SK-N-SH (cell line): Measurements from ENCODE around the gene MPZL1. TPM values are rescaled to one million over a fixed set of nuclear protein-coding genes. Genes with fewer than 3 reads are reported as not detected.

Experiments
- CTCF ChIA-PET: fragments of 300-600, 350-600 bp; formaldehyde crosslinking; extraction: SDS; loops from one replicate; lab custom pipeline; 2021; lab: Yijun Ruan, JAX
- POLR2A ChIA-PET: fragments of 350-600 bp; sonication (Branson Sonifier 250); formaldehyde crosslinking; extraction: SDS; loops from one replicate; lab custom pipeline; 2020; ENCODE audit warnings: antibody characterized with exemption, inconsistent platforms; lab: Yijun Ruan, JAX
- DNase-seq: peaks from one replicate; pipeline ENCODE4 v3.0.0; 2012
- H2AFZ ChIP-seq: fragments of 200-600 bp; sonication (generic); 2 replicates; pipeline ENCODE4 v1.8.1; 2016; ENCODE audit warnings: antibody characterized with exemption, mild to moderate bottlenecking, low read depth
- H3F3A ChIP-seq: fragments of 200-600 bp; sonication (generic); replicated peaks from 2 replicates; pipeline ENCODE3; 2016; ENCODE audit warnings: antibody characterized with exemption, mild to moderate bottlenecking; ENCODE audit not compliant: insufficient read depth
- H3K27ac ChIP-seq, 2 experiments: fragments of 200-500 bp in 1 of 2; fragments of 200-600 bp in 1 of 2; sonication (Bioruptor generic) in 1 of 2; sonication (generic), shearing (Covaris generic) in 1 of 2; 2 replicates each; pipeline versions ENCODE4 v1.5.1 to v1.6.1; 2014 to 2016; ENCODE audit warnings: low read depth in 2 of 2, inconsistent platforms in 1 of 2, low read length in 1 of 2, mild to moderate bottlenecking in 1 of 2, mixed read lengths in 1 of 2
- H3K27me3 ChIP-seq: fragments of 200-600 bp; sonication (generic), shearing (Covaris generic); 2 replicates; pipeline ENCODE4 v1.6.1; 2016; ENCODE audit warnings: mixed run types; ENCODE audit not compliant: insufficient read depth
- H3K36me3 ChIP-seq, 2 experiments: fragments of 200-500 bp in 1 of 2; fragments of 200-600 bp in 1 of 2; sonication (Bioruptor generic) in 1 of 2; sonication (generic) in 1 of 2; replicated peaks in 1 of 2; 2 replicates each; pipeline versions ENCODE3 to v1.5.1; 2014 to 2016; ENCODE audit warnings: low read length in 1 of 2, mild to moderate bottlenecking in 1 of 2; ENCODE audit not compliant: insufficient read depth in 2 of 2, control insufficient read depth in 1 of 2
- H3K4me1 ChIP-seq, 2 experiments: fragments of 200-500 bp in 1 of 2; fragments of 200-600 bp in 1 of 2; sonication (Bioruptor generic) in 1 of 2; sonication (generic), shearing (Covaris generic) in 1 of 2; 2 replicates each; pipeline versions ENCODE4 v1.5.1 to v1.6.1; 2014 to 2016; ENCODE audit warnings: low read depth in 1 of 2, low read length in 1 of 2, mixed run types in 1 of 2; ENCODE audit not compliant: insufficient read depth in 2 of 2, control insufficient read depth in 1 of 2
- H3K4me2 ChIP-seq: fragments of 200-600 bp; sonication (generic), shearing (Covaris generic); 2 replicates; pipeline ENCODE4 v1.6.1; 2017; ENCODE audit warnings: mixed run types
- H3K4me3 ChIP-seq, 2 experiments: fragments of 200-500 bp in 1 of 2; fragments of 200-600 bp in 1 of 2; sonication (Bioruptor generic) in 1 of 2; sonication (generic), shearing (Covaris generic) in 1 of 2; 2 replicates each; pipeline versions ENCODE4 v1.5.1 to v1.8.1; 2014 to 2016; ENCODE audit warnings: low read depth in 2 of 2, inconsistent platforms in 1 of 2, low read length in 1 of 2, mild to moderate bottlenecking in 1 of 2, mixed read lengths in 1 of 2, moderate library complexity in 1 of 2
- H3K79me2 ChIP-seq: fragments of 200-600 bp; sonication (generic); 2 replicates; pipeline ENCODE4 v1.8.1; 2017; ENCODE audit warnings: mild to moderate bottlenecking; ENCODE audit not compliant: insufficient read depth
- H3K9ac ChIP-seq: fragments of 200-600 bp; sonication (generic); 2 replicates; pipeline ENCODE4 v1.6.1; 2017; ENCODE audit warnings: mixed run types
- H3K9me2 ChIP-seq: fragments of 200-600 bp; sonication (generic); 2 replicates; pipeline ENCODE4 v1.6.1; 2017; ENCODE audit warnings: mixed run types
- H3K9me3 ChIP-seq: fragments of 200-600 bp; sonication (generic); 2 replicates; pipeline ENCODE4 v1.6.1; 2017; ENCODE audit warnings: mixed run types, mild to moderate bottlenecking, moderate library complexity
- H4K20me1 ChIP-seq: fragments of 200-600 bp; sonication (generic); 2 replicates; pipeline ENCODE4 v1.6.1; 2017; ENCODE audit warnings: mild to moderate bottlenecking, mixed run types; ENCODE audit not compliant: insufficient read depth
- CTCF ChIP-seq: fragments of 200-600 bp; sonication (generic); IDR thresholded peaks from 2 replicates; pipeline ENCODE4 v1.6.1; 2017; ENCODE audit warnings: antibody characterized with exemption, mild to moderate bottlenecking, moderate library complexity
- FOSL2 ChIP-seq: IDR thresholded peaks from 2 replicates; pipeline ENCODE4 v1.4.0; 2012; ENCODE audit warnings: low read depth, mild to moderate bottlenecking, moderate library complexity, borderline replicate concordance
- FOXJ3 ChIP-seq: sonication (generic); formaldehyde crosslinking; IDR thresholded peaks from 2 replicates; pipeline ENCODE4 v1.5.1; 2020; ENCODE audit warnings: mild to moderate bottlenecking, missing genetic modification reagents
- FOXM1 ChIP-seq: IDR thresholded peaks from 2 replicates; pipeline ENCODE4 v1.4.0; 2012; ENCODE audit warnings: low read depth, mild to moderate bottlenecking
- IRF3 ChIP-seq: fragments of 150-350 bp; IDR thresholded peaks from 2 replicates; pipeline ENCODE4 v1.6.1; 2016; ENCODE audit warnings: mild to moderate bottlenecking, low read depth, low read length
- MAX ChIP-seq: IDR thresholded peaks from 2 replicates; pipeline ENCODE4 v1.4.0; 2012; ENCODE audit warnings: low read depth
- MEF2A ChIP-seq: IDR thresholded peaks from 2 replicates; pipeline ENCODE4 v1.4.0; 2012; ENCODE audit warnings: low read depth, borderline replicate concordance
- NFIC ChIP-seq: IDR thresholded peaks from 2 replicates; pipeline ENCODE4 v1.4.0; 2012; ENCODE audit warnings: borderline replicate concordance
- PBX3 ChIP-seq: IDR thresholded peaks from 2 replicates; pipeline ENCODE4; 2012
- SIN3A ChIP-seq: IDR thresholded peaks from 2 replicates; pipeline ENCODE4 v1.6.1; 2012; ENCODE audit warnings: low read depth, mild to moderate bottlenecking, low read length, moderate library complexity, borderline replicate concordance
- SMC3 ChIP-seq: IDR thresholded peaks from 2 replicates; pipeline ENCODE4 v1.6.1; 2012; ENCODE audit warnings: low read depth, low read length, improper control_type of control experiment
- TEAD4 ChIP-seq: IDR thresholded peaks from 2 replicates; pipeline ENCODE4 v1.4.0; 2012; ENCODE audit warnings: mild to moderate bottlenecking, borderline replicate concordance; ENCODE audit not compliant: insufficient read depth
- USF1 ChIP-seq: IDR thresholded peaks from 2 replicates; pipeline ENCODE4 v1.4.0; 2012; ENCODE audit warnings: low read depth, borderline replicate concordance
- USF2 ChIP-seq: fragments of 150-350 bp; IDR thresholded peaks from 2 replicates; pipeline ENCODE4 v1.6.1; 2017; ENCODE audit warnings: antibody characterized with exemption, low read length, low read depth, borderline replicate concordance
- ZBTB33 ChIP-seq: IDR thresholded peaks from 2 replicates; pipeline ENCODE4 v1.4.0; 2012; ENCODE audit warnings: low read depth, borderline replicate concordance
- WGBS: methylation state at CpG from one replicate; pipeline ENCODE4 v1.1.6; 2017; ENCODE audit warnings: low lambda C conversion rate; 5-methylcytosine and 5-hydroxymethylcytosine counted together
- polyA plus RNA-seq, 3 experiments: library from polyadenylated mRNA; depleted of rRNA; stranded (reverse); fragments of >200 nt; gene quantifications; 2 replicates each; pipeline ENCODE4 v1.2.3, GENCODE V29; 2012

MPZL1 gene
- polyA plus RNA-seq, 1 of the 3 experiments (the other 2 are of a cell fraction) = 27.3 TPM

- H3K27ac ChIP-seq = no peak overlapping the region
- no peak overlapping the region for H2AFZ ChIP-seq
- no peaks in the 10 kb centered on the region for H3K27me3 ChIP-seq
- WGBS = 97% methylated on average over 2 of the region's 2 CpGs
- TF ChIP-seq FOXM1 (no peak), USF1 (no peak), FOXJ3 (CRISPR knock-in tag) (no peak), IRF3 (no peak), CTCF (no peak)
- TF ChIP-seq, all 33 proteins: peak for 0
- POLR2A ChIA-PET = no interaction called here
- no peaks in the 10 kb centered on the region for H3K4me1 ChIP-seq
- peaks cover 36 to 62% of the 10 kb centered on the region in 2 experiments for H3K36me3 ChIP-seq
- no peak overlapping the region for H3K9ac ChIP-seq
- H3K9me2 ChIP-seq = no peaks in the 10 kb centered on the region
- no peaks in the 10 kb centered on the region for H3K79me2 ChIP-seq
- H3K9me3 ChIP-seq = 0 out of 2 replicates have a peak, but pooled peaks cover 7% of the 10 kb centered on the region
- H3K4me3 ChIP-seq = no peak overlapping the region
- no peaks in the 10 kb centered on the region for H4K20me1 ChIP-seq
- no peak overlapping the region for H3K4me2 ChIP-seq
- H3F3A ChIP-seq = peaks cover 5% of the 10 kb centered on the region
- no peak for DNase-seq
- CTCF ChIA-PET = interaction anchor here (0.8 to 1.4 kb wide), 2 partner anchors 8 to 10 kb away, joined by 3 read pairs; no protein-coding TSS in a partner anchor
These were observed 59.8 kb downstream of the MPZL1 start for GRCh38 chr1:167781558-167781957.

GRCh38 chr1:167782946-167783345 is 61.2 kb downstream of the MPZL1 start:
- Histone ChIP-seq H3K4me1 (no peaks in the 10 kb centered on the region), H3K4me3 (no peak overlapping the region), H3K27ac (no peak overlapping the region), H3F3A (peaks cover 5% of the 10 kb centered on the region), H4K20me1 (no peaks in the 10 kb centered on the region), H3K4me2 (no peak overlapping the region), H3K9me3 (0 out of 2 replicates have a peak, but pooled peaks cover 7% of the 10 kb centered on the region), H3K9me2 (no peaks in the 10 kb centered on the region), H3K79me2 (no peaks in the 10 kb centered on the region), H3K9ac (no peak overlapping the region), H2AFZ (no peak overlapping the region), H3K36me3 (peaks cover 35 to 64% of the 10 kb centered on the region in 2 experiments), H3K27me3 (no peaks in the 10 kb centered on the region)
- WGBS = 100% methylated on average over 1 of the region's 1 CpG
- DNase-seq = no peak
- POLR2A ChIA-PET = no interaction called here
- CTCF ChIA-PET = no interaction called here
- no peak for TF ChIP-seq IRF3
- no peak for TF ChIP-seq PBX3
- TF ChIP-seq MEF2A = no peak
- no peak for TF ChIP-seq ZBTB33
- no peak for TF ChIP-seq FOSL2
- no peak for TF ChIP-seq NFIC
- no peak for TF ChIP-seq SIN3A
- TF ChIP-seq TEAD4 = no peak
- TF ChIP-seq USF2 = no peak
- no peak for TF ChIP-seq MAX
- TF ChIP-seq SMC3 = no peak
